Thymus (tissue), 11 donors: ENCODE results near the gene IL1R2. TPM values are rescaled to one million over a fixed set of nuclear protein-coding genes. Genes with fewer than 3 reads are reported as not detected.

ENCODE experiments used
- DNase-seq, 9 donors: peaks; one replicate each; pipeline ENCODE4 v3.0.0-alpha.2; 2013; ENCODE audit warnings: low spot score in 9 of 9, low read depth in 6 of 9, missing footprints in 1 of 9
- H3K27ac ChIP-seq, 2 donors: one replicate each; pipeline ENCODE4 v1.5.1; 2013; ENCODE audit warnings: control low read depth in 1 of 2, low read depth in 1 of 2, low read length in 1 of 2, mild to moderate bottlenecking in 1 of 2, moderate library complexity in 1 of 2
- H3K27me3 ChIP-seq, 2 donors: one replicate each; pipeline ENCODE4 v1.5.1; 2013; ENCODE audit warnings: low read length in 1 of 2; ENCODE audit not compliant: control insufficient read depth in 2 of 2, insufficient read depth in 1 of 2
- H3K36me3 ChIP-seq, 2 donors: one replicate each; pipeline ENCODE4 v1.5.1; 2013; ENCODE audit warnings: low read length in 1 of 2, mild to moderate bottlenecking in 1 of 2, moderate library complexity in 1 of 2; ENCODE audit not compliant: control insufficient read depth in 2 of 2, insufficient read depth in 2 of 2
- H3K4me1 ChIP-seq, 2 donors: one replicate each; pipeline ENCODE4 v1.5.1; 2013; ENCODE audit warnings: low read length in 2 of 2; ENCODE audit not compliant: control insufficient read depth in 2 of 2, insufficient read depth in 2 of 2
- H3K4me3 ChIP-seq, 2 donors: one replicate each; pipeline ENCODE4 v1.5.1; 2013; ENCODE audit warnings: low read length in 2 of 2, control low read depth in 1 of 2, mild to moderate bottlenecking in 1 of 2
- H3K9me3 ChIP-seq, 2 donors: one replicate each; pipeline ENCODE4 v1.5.1; 2013; ENCODE audit warnings: low read length in 1 of 2, mild to moderate bottlenecking in 1 of 2; ENCODE audit not compliant: control insufficient read depth in 2 of 2, insufficient read depth in 1 of 2
- WGBS: extraction: QIAGEN DNeasy Blood & Tissue Kit; methylation state at CpG from one replicate; pipeline ENCODE4 v1.1.7; 2013; 5-methylcytosine and 5-hydroxymethylcytosine counted together
- polyA plus RNA-seq: library from polyadenylated mRNA; stranded (reverse); fragments of 200-250 nt; gene quantifications from one replicate; pipeline ENCODE4 v1.2.3, GENCODE V29; 2013
- total RNA-seq: library from RNA; stranded (reverse); fragments of 120-200 nt; gene quantifications from one replicate; pipeline ENCODE4 v1.2.4, GENCODE V29; 2013
- donor health status: healthy.

IL1R2 gene
- total and polyA plus RNA-seq, 2 donors = 4.9 to 67.3 TPM

DNA sequence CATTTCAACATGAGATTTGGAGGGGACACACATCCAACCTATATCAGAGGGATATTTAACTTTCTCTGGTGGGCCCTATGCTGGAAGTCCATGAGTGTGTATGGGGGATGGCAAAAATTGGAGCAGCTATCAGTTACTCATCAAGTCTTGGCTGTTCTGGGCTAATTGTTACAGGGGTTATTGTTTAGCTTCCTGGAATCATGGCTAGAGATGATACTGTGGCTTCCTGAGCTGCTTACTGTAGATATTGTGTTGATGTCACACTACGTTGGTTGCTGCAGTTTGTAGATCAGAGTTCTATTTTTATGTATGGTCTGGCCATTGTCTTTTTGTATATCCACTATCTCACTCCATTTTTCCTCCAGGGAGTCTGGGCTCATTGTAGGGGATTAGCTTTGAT lies 20.9 kb upstream of the IL1R2 start:
- H3K9me3 ChIP-seq = peaks cover 0 to 8% of the 10 kb centered on the region in 2 donors
- H3K36me3 ChIP-seq = no peaks in the 10 kb centered on the region
- no peak overlapping the region for H3K4me3 ChIP-seq
- no peaks in the 10 kb centered on the region for H3K4me1 ChIP-seq
- H3K27ac ChIP-seq = no peak overlapping the region
- DNase-seq = no peak
- 100% methylated on average over 1 of the region's 1 CpG for WGBS
- no peaks in the 10 kb centered on the region for H3K27me3 ChIP-seq

DNA sequence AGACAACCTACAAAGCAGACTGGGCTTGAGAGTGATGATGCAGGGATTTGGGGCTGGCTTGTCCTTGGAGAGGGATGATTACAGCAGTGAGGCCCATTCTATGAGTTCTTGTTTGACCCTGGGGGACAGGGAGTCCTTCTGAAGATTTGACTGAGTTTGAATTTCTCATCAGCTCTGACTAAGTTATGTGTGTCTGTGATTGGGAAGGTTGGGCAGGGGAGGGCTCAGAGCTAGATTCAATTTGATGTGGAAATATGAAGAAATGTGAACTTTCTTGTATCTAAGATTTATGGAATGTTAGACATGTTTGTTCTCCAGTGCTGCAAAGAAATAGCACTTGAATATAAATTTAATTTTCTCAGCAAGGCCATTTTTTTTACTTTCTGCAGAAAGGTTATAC lies 19.9 kb upstream of the IL1R2 start:
- Histone ChIP-seq H3K27ac (peak overlapping the region in 1 of 2 donors; percentile 64), H3K36me3 (no peaks in the 10 kb centered on the region), H3K4me1 (no peaks in the 10 kb centered on the region), H3K27me3 (no peaks in the 10 kb centered on the region), H3K4me3 (no peak overlapping the region), H3K9me3 (peaks cover 0 to 8% of the 10 kb centered on the region in 2 donors)
- no peak for DNase-seq

DNA sequence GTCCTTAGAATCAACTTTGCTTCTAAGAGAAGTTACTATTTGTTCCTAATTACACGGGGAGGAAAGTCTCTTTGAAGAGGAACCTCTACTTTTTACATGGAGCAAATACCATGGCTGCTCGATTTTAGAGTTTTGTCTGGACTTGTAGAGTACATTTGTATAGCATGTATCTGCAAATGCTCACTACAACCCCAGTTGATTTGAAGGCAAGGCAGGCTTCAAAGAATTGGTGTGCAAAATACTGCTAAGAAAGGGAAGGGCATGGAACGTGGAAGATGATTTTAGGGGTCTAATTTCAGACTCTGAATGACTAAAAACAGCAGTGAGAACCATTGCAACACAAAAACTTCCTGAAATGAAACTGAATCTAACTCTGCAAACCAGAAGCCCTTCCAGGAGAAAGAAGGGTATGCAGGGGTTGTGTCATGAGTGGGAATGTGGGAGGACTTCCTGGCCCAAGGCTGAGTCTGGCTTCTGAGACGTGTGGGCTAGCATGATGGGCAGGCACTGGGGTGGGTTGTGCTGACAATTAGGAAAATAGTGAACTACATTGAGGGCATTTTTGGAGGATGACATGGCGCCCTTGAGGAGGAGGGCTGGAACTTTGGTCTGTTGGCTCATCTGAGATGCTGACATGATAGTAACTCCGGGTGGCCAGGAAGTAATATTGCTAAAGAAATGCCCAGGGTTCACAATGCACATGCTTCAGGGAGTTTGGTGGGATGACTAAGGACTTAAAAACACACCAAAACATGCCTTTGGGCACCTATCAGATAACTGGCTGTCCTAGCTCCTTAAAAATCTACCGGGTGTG lies 18.9 kb upstream of the IL1R2 start:
- WGBS = 87% methylated on average over 7 of the region's 7 CpGs
- DNase-seq = no peak
- peak overlapping the region in 1 of 2 donors; percentile 19 for H3K27ac ChIP-seq
- H3K4me3 ChIP-seq = no peak overlapping the region
- no peaks in the 10 kb centered on the region for H3K4me1 ChIP-seq
- peaks cover 0 to 8% of the 10 kb centered on the region in 2 donors for H3K9me3 ChIP-seq
- no peaks in the 10 kb centered on the region for H3K27me3 ChIP-seq
- H3K36me3 ChIP-seq = no peaks in the 10 kb centered on the region

DNA sequence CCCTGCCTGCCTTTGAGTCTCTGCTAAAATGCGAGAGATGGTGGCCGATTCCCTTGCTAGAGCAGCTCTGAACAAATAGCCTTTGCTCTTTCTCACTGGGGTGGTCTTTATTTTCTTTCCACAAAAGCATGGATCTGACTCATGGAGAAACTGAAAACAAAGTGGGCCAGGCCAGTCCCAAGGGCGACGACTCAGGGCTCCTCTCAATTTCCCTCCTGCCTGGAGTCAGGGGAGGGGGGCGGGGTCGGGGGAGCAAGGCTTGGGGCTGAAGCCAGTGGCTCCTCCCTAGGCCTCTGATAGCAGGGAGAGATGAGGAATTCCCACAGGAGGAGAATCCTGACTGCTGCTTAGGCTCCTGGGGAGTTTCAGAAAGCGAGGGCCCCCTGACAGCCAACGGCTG lies 17.1 kb upstream of the IL1R2 start:
- Histone ChIP-seq H3K4me3 (no peak overlapping the region), H3K27me3 (no peaks in the 10 kb centered on the region), H3K9me3 (peaks cover 0 to 4% of the 10 kb centered on the region in 2 donors), H3K4me1 (no peaks in the 10 kb centered on the region), H3K36me3 (no peaks in the 10 kb centered on the region), H3K27ac (no peak overlapping the region)
- 88% methylated on average over 8 of the region's 8 CpGs for WGBS
- DNase-seq = no peak

DNA sequence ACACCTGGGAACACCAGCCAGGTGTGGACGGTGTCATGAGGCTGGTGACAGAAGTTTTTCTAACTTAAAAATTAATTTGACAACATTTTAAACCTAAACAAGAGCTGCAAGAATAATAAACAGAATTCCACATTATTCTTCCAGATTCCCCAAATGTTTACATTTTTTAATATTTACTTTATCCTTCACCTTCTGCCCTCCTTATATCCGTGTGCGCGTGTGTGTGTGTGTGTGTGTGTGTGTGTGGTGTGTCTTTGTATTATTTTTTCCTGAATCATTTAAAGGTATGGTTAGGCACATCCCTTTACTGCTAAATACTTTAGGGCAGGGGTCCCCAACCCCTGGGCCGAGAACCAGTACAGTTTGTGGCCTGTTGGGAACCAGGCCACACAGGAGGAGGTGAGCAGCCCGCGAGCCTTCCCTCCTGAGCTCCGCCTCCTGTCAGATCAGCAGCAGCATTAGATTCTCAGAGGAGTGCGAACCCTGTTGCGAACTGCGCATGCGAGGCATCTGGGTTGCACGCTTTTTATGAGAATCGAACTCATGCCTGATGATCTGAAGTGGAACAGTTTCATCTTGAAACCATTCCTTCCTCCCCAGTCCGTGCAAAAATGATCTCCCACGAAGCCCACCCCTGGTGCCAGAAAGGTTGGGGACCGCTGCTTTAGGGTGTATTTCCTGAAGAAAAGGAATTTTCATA lies 16.4 kb upstream of the IL1R2 start:
- peaks cover 0 to 3% of the 10 kb centered on the region in 2 donors for H3K4me1 ChIP-seq
- H3K36me3 ChIP-seq = no peaks in the 10 kb centered on the region
- no peak overlapping the region for H3K4me3 ChIP-seq
- H3K9me3 ChIP-seq = peaks cover 0 to 4% of the 10 kb centered on the region in 2 donors
- H3K27ac ChIP-seq = no peak overlapping the region
- H3K27me3 ChIP-seq = no peaks in the 10 kb centered on the region
- 89% methylated on average over 17 of the region's 17 CpGs for WGBS
- no peak for DNase-seq

DNA sequence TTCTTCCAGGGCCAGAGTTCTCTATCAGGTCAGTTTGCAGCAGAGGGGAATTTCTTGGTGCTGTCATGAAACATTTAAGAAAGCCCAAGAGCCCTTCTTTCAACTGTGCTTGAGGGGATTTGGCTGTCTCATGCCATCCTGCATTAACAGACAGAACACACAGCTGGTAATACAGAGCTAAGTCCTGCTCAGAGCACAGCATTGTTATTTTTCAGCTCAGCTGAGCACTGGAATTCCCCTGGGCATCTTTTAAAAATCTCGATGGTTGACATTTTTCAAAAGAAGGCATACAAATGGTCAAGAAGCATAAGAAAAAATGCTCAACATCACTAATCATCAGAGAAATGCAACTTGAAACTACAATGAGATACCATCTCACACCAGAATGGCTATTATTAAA lies 14.9 kb upstream of the IL1R2 start:
- peaks cover 0 to 11% of the 10 kb centered on the region in 2 donors for H3K4me1 ChIP-seq
- H3K9me3 ChIP-seq = no peaks in the 10 kb centered on the region
- no peak overlapping the region for H3K27ac ChIP-seq
- DNase-seq = no peak
- no peak overlapping the region for H3K4me3 ChIP-seq
- no peaks in the 10 kb centered on the region for H3K36me3 ChIP-seq
- no peaks in the 10 kb centered on the region for H3K27me3 ChIP-seq
- 82% methylated on average over 1 of the region's 1 CpG for whole genome bisulfite sequencing

DNA sequence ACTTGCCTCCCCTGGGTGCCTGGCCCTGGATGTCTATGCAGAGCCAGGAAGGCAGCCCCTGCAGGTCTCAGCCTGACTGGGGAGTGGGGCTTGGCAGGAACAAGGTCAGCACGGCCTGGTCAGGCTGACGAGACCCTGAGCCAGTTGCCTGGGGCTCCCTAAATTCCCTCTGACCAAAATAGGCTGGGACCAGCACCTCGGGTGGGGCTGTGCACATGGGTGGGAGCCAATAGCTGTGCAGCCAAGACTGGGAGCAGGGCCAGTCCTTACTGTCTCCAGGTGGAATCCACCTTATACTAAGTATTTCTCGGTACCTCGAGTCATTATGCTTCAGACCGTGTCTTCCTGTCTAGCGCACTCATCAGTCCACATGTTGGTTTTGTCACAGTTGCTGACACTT lies 11.4 kb upstream of the IL1R2 start:
- Histone ChIP-seq H3K9me3 (no peaks in the 10 kb centered on the region), H3K4me3 (no peak overlapping the region), H3K27ac (peak overlapping the region; percentile 52 to 56), H3K4me1 (peaks cover 0 to 11% of the 10 kb centered on the region in 2 donors), H3K27me3 (no peaks in the 10 kb centered on the region), H3K36me3 (no peaks in the 10 kb centered on the region)
- DNase-seq = no peak
- 93% methylated on average over 7 of the region's 7 CpGs for WGBS

DNA sequence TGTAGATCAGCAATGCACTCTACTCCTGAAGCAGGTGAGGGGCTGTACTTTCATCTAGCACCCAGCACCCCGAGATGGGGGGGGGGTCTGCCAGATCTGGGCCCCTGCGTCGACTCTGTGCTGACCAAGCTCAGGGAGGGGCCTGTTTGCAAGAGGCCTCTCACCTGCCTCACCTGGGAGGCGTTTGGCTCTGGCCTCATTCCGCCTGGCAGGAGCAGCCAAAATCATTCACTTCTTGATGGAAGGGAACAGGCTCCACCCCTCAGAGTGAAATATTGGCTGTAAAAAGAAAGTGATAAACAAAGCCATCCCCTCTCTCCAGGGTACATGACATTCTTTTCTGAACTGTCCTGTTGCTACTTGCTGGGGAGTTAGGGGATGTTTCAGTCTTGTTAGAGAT lies 10.7 kb upstream of the IL1R2 start:
- Histone ChIP-seq H3K36me3 (no peaks in the 10 kb centered on the region), H3K27me3 (no peaks in the 10 kb centered on the region), H3K9me3 (no peaks in the 10 kb centered on the region), H3K27ac (peak overlapping the region; percentile 52 to 56), H3K4me3 (no peak overlapping the region), H3K4me1 (peaks cover 0 to 13% of the 10 kb centered on the region in 2 donors)
- peak in 1 of 9 donors; percentile 18 for DNase-seq
- WGBS = 92% methylated on average over 5 of the region's 5 CpGs

DNA sequence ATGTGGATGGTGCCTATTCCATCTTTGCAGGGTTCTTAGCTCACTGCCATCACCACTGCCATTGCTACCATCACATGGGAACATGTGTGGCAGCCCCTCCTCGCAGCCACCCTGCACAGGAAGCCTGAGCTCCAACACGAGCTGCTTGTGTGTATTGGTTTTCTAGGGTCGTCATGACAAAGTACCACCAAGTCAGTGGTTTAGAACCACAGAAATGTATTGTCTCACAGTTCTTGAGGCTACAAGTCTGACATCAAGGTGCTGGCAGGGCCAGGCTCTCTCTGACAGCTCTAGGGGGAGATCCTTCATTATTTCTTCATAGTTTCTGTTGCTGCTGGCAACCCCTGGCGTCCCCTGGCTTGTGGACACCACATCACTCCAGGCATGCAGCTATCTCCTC lies 10.3 kb upstream of the IL1R2 start:
- 28% methylated on average over 4 of the region's 4 CpGs for WGBS
- Histone ChIP-seq H3K4me3 (no peak overlapping the region), H3K36me3 (no peaks in the 10 kb centered on the region), H3K27me3 (no peaks in the 10 kb centered on the region), H3K4me1 (peaks cover 0 to 16% of the 10 kb centered on the region in 2 donors), H3K9me3 (peaks cover 0 to 1% of the 10 kb centered on the region in 2 donors), H3K27ac (peak overlapping the region; percentile 19 to 60)
- DNase-seq = peak in 2 of 9 donors; percentile 19 to 59
